HEK293 (cell line): ENCODE measurements around the gene FLYWCH1.

Experiments
- CTCF ChIA-PET: fragments of 350-600 bp; formaldehyde crosslinking; extraction: SDS; loops from one replicate; lab custom pipeline; 2021; ENCODE audit warnings: antibody characterized with exemption; lab: Yijun Ruan, JAX
- POLR2A ChIA-PET: fragments of 300-600 bp; formaldehyde crosslinking; extraction: SDS; loops from one replicate; lab custom pipeline; 2020; ENCODE audit warnings: antibody characterized with exemption, inconsistent platforms; lab: Yijun Ruan, JAX
- H3K27ac ChIP-seq: fragments of 200-500 bp; sonication (Bioruptor generic); 2 replicates; pipeline ENCODE4 v1.5.1; 2014; ENCODE audit warnings: low read depth, low read length, control low read depth, inconsistent platforms; ENCODE audit errors: extremely low read depth
- H3K36me3 ChIP-seq, 2 experiments: fragments of 200-500 bp in 1 of 2; sonication (Bioruptor generic) in 1 of 2; 1 replicate in 1 of 2; 2 replicates in 1 of 2; pipeline ENCODE4 v1.5.1; 2014 to 2017; ENCODE audit warnings: inconsistent platforms in 2 of 2, low read length in 2 of 2; ENCODE audit not compliant: control insufficient read depth in 2 of 2, insufficient read depth in 1 of 2
- H3K4me1 ChIP-seq: fragments of 200-500 bp; sonication (Bioruptor generic); 2 replicates; pipeline ENCODE4 v1.5.1; 2014; ENCODE audit warnings: mild to moderate bottlenecking, low read length, inconsistent platforms; ENCODE audit not compliant: control insufficient read depth, insufficient read depth
- H3K4me3 ChIP-seq: 2 replicates; pipeline ENCODE4 v1.5.1; 2011; ENCODE audit warnings: low read depth, mild to moderate bottlenecking, control low read depth, low read length, moderate library complexity
- H3K9me3 ChIP-seq: fragments of 200-500 bp; sonication (Bioruptor generic); 2 replicates; pipeline ENCODE4 v1.5.1; 2014; ENCODE audit warnings: low read depth, low read length, inconsistent platforms; ENCODE audit not compliant: control insufficient read depth, insufficient read depth
- KLF1 ChIP-seq: fragments of 450-650 bp; formaldehyde crosslinking; IDR thresholded peaks from 2 replicates; pipeline ENCODE4 v1.5.1; 2016; ENCODE audit warnings: missing biosample characterization, missing genetic modification characterization
- KLF17 ChIP-seq: fragments of 450-650 bp; formaldehyde crosslinking; IDR thresholded peaks from 2 replicates; pipeline ENCODE4 v1.5.1; 2016; ENCODE audit warnings: missing biosample characterization, missing genetic modification characterization
- KLF7 ChIP-seq: fragments of 450-650 bp; formaldehyde crosslinking; IDR thresholded peaks from 2 replicates; pipeline ENCODE4 v1.5.1; 2016; ENCODE audit warnings: missing biosample characterization, missing genetic modification characterization, borderline replicate concordance
- PRDM10 ChIP-seq: fragments of 450-650 bp; formaldehyde crosslinking; IDR thresholded peaks from 2 replicates; pipeline ENCODE4 v1.5.1; 2016; ENCODE audit warnings: missing biosample characterization, missing genetic modification characterization
- ZBTB8A ChIP-seq: fragments of 450-650 bp; formaldehyde crosslinking; IDR thresholded peaks from 2 replicates; pipeline ENCODE4 v1.5.1; 2016; ENCODE audit warnings: missing biosample characterization, missing genetic modification characterization
- ZEB2 ChIP-seq: fragments of 450-650 bp; formaldehyde crosslinking; IDR thresholded peaks from 2 replicates; pipeline ENCODE4 v1.5.1; 2016; ENCODE audit warnings: missing biosample characterization, missing genetic modification characterization
- ZFP3 ChIP-seq: fragments of 450-650 bp; formaldehyde crosslinking; IDR thresholded peaks from 2 replicates; pipeline ENCODE4 v1.5.1; 2016; ENCODE audit warnings: low read depth, missing biosample characterization, missing genetic modification characterization
- ZNF133 ChIP-seq: fragments of 450-650 bp; formaldehyde crosslinking; IDR thresholded peaks from 2 replicates; pipeline ENCODE4 v1.5.1; 2016; ENCODE audit warnings: missing biosample characterization, missing genetic modification characterization
- ZNF175 ChIP-seq: fragments of 450-650 bp; formaldehyde crosslinking; IDR thresholded peaks from 2 replicates; pipeline ENCODE4 v1.5.1; 2016; ENCODE audit warnings: missing biosample characterization, missing genetic modification characterization
- ZNF391 ChIP-seq: fragments of 450-650 bp; formaldehyde crosslinking; IDR thresholded peaks from 2 replicates; pipeline ENCODE4 v1.5.1; 2016; ENCODE audit warnings: low read depth, missing biosample characterization, missing genetic modification characterization, borderline replicate concordance
- ZNF501 ChIP-seq: fragments of 450-650 bp; formaldehyde crosslinking; IDR thresholded peaks from 2 replicates; pipeline ENCODE4 v1.5.1; 2016; ENCODE audit warnings: missing biosample characterization, missing genetic modification characterization
- ZNF621 ChIP-seq: fragments of 450-650 bp; formaldehyde crosslinking; IDR thresholded peaks from 2 replicates; pipeline ENCODE4 v1.5.1; 2017; ENCODE audit warnings: missing biosample characterization, missing genetic modification characterization
- ZNF624 ChIP-seq: fragments of 450-650 bp; formaldehyde crosslinking; IDR thresholded peaks from 2 replicates; pipeline ENCODE4 v1.5.1; 2017; ENCODE audit warnings: missing biosample characterization, missing genetic modification characterization
- ZNF629 ChIP-seq: fragments of 450-650 bp; formaldehyde crosslinking; IDR thresholded peaks from 2 replicates; pipeline ENCODE4 v1.5.1; 2017; ENCODE audit warnings: missing biosample characterization, missing genetic modification characterization
- ZNF670 ChIP-seq: fragments of 450-650 bp; formaldehyde crosslinking; IDR thresholded peaks from 2 replicates; pipeline ENCODE4 v1.5.1; 2016; ENCODE audit warnings: missing biosample characterization, missing genetic modification characterization, low read depth
- ZNF792 ChIP-seq: fragments of 450-650 bp; formaldehyde crosslinking; IDR thresholded peaks from 2 replicates; pipeline ENCODE4 v1.5.1; 2016; ENCODE audit warnings: missing biosample characterization, missing genetic modification characterization
- ZSCAN16 ChIP-seq: fragments of 450-650 bp; formaldehyde crosslinking; IDR thresholded peaks from 2 replicates; pipeline ENCODE4 v1.5.1; 2016; ENCODE audit warnings: missing biosample characterization, missing genetic modification characterization

The FLYWCH1 gene

GRCh38 chr16:2925951-2926649 lies 14.4 kb downstream of the FLYWCH1 start:
- peaks cover 3 to 33% of the 10 kb centered on the region in 2 experiments; a peak in 2 of 3 replicates for H3K36me3 ChIP-seq
- ChIA-PET POLR2A (interaction anchor here (1.0 to 1.5 kb wide), 3 partner anchors 15 to 43 kb away, joined by 3 to 6 read pairs (median 3); partner anchors contain the start of genes FLYWCH1 and FLYWCH2), CTCF (interaction anchor here (0.6 to 3.2 kb wide), 37 partner anchors 7 to 688 kb away, joined by 3 to 23 read pairs (median 6); partner anchors contain the start of genes FLYWCH1 and FLYWCH2)

GRCh38 chr16:2926650-2926999 lies 14.9 kb downstream of the FLYWCH1 start:
- no peaks in the 10 kb centered on the region for H3K4me1 ChIP-seq
- POLR2A ChIA-PET, result interaction anchor here (0.6 to 1.5 kb wide), 3 partner anchors 21 to 43 kb away, joined by 3 to 6 read pairs (median 3); partner anchors contain the start of gene FLYWCH2
- H3K9me3 ChIP-seq, result no peaks in the 10 kb centered on the region
- no peak overlapping the region for H3K27ac ChIP-seq
- CTCF ChIA-PET, result interaction anchor here (0.6 to 3.2 kb wide), 39 partner anchors 8 to 688 kb away, joined by 3 to 23 read pairs (median 6); partner anchors contain the start of genes FLYWCH1 and FLYWCH2
- H3K4me3 ChIP-seq, result no peak overlapping the region
- TF ChIP-seq ZNF501 (tag by site-specific recombination) (no peak), ZNF133 (tag by site-specific recombination) (no peak), ZNF624 (tag by site-specific recombination) (no peak), KLF7 (tag by site-specific recombination) (no peak), PRDM10 (no peak), ZNF391 (tag by site-specific recombination) (no peak), KLF1 (no peak), ZBTB8A (no peak), ZNF175 (tag by site-specific recombination) (no peak), ZFP3 (tag by site-specific recombination) (no peak)
- peaks cover 4 to 38% of the 10 kb centered on the region in 2 experiments; a peak in 2 of 3 replicates for H3K36me3 ChIP-seq

More at GRCh38 chr16:2925951-2926649, 14.4 kb downstream of the FLYWCH1 start:
- TF ChIP-seq ZSCAN16, result no peak
- TF ChIP-seq ZEB2 (tag by site-specific recombination), result no peak
- no peak for TF ChIP-seq ZNF792
- TF ChIP-seq ZNF629 (tag by site-specific recombination), result no peak
- no peak for TF ChIP-seq KLF17 (tag by site-specific recombination)
- no peak for TF ChIP-seq ZNF670
- TF ChIP-seq ZNF621 (tag by site-specific recombination), result no peak
- H3K4me1 ChIP-seq, result no peaks in the 10 kb centered on the region
- H3K4me3 ChIP-seq, result no peak overlapping the region
- no peak overlapping the region for H3K27ac ChIP-seq
- H3K9me3 ChIP-seq, result no peaks in the 10 kb centered on the region
